ENCODE measurements around the gene COPRS. TPM values are rescaled to one million over a fixed set of nuclear protein-coding genes. Genes with fewer than 3 reads are reported as not detected.

The COPRS gene
- total RNA-seq, 2 donors from 2014 or later, result 124 to 125 TPM

DNA sequence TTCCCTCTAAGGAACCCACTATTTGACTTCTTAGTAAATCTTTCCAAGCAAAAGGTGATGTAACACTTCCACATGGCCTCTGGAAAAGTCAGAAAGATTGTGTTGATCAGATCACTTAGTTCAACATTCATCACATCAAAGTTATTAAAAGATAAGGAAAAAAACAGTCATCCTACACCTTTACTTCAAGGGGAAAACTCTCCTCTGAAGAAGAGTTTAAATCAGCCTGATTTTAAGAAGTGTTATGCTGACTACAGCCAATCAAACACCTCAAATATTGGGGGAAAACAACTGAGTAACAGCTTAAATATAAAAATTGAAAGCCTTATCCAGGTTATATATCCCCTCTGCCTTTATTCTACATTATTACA is 19.6 kb upstream of the COPRS start:
- no peak for DNase-seq (ENCODE audit: low spot score)
- H3K4me1 ChIP-seq (replicated peaks), result peaks cover 6% of the 10 kb centered on the region
- H3K27me3 ChIP-seq (replicated peaks; ENCODE audit: insufficient read depth), result no peaks in the 10 kb centered on the region
- intact Hi-C loops (cut with DNase I), result no loop called here
- TF ChIP-seq POLR2AphosphoS5 (IDR thresholded peaks at IDR 0.05) (no peak), POLR2A (IDR thresholded peaks at IDR 0.05) (no peak)
- TF ChIP-seq, protein P1, sequence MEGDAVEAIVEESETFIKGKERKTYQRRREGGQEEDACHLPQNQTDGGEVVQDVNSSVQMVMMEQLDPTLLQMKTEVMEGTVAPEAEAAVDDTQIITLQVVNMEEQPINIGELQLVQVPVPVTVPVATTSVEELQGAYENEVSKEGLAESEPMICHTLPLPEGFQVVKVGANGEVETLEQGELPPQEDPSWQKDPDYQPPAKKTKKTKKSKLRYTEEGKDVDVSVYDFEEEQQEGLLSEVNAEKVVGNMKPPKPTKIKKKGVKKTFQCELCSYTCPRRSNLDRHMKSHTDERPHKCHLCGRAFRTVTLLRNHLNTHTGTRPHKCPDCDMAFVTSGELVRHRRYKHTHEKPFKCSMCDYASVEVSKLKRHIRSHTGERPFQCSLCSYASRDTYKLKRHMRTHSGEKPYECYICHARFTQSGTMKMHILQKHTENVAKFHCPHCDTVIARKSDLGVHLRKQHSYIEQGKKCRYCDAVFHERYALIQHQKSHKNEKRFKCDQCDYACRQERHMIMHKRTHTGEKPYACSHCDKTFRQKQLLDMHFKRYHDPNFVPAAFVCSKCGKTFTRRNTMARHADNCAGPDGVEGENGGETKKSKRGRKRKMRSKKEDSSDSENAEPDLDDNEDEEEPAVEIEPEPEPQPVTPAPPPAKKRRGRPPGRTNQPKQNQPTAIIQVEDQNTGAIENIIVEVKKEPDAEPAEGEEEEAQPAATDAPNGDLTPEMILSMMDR (IDR thresholded peaks at IDR 0.05), result no peak
- H3K4me3 ChIP-seq, result no peak overlapping the region
- no peaks in the 10 kb centered on the region for H3K9me3 ChIP-seq
- H3K36me3 ChIP-seq, result no peaks in the 10 kb centered on the region
- peak overlapping the region; percentile 53 to 81 for H3K27ac ChIP-seq

DNA sequence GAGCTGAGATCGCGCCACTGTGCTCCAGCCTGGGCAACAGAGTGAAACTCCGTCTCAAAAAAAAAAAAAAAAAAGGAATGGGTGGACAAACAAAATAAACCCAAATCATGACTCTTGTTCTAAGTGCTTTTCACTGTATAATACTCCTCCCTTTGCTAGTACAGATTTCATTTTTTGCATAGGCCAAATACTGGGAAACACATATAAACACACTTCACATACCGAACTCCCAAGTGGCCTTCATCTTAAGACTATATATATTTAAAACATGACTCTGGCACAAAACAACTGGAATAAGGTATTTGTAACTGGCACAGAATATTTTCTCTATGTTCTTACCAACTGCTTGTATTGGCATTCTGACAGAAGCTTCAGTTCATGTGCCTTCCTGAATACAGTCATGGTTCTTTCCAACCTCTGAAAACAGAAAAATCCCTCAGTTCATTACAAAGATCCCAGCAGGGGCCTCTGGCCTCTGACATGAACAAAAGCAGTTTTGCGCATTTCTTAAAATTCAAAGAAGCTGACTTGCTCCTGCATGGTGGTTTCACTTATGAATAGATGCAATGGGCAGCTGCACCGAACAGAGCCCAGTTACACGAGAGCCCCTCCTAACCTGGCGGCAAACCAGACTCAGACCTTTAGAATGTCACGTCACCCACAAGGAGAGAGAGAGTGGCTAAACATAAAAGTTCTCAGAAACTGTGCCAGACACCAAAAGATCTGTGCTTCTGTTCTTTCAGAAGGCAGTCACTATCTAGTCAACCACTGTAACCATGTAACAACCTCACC is 19.1 kb upstream of the COPRS start:
- Histone ChIP-seq H3K4me1 (replicated peaks) (peaks cover 6% of the 10 kb centered on the region), H3K4me3 (peak overlapping the region in 1 of 2 donors; percentile 0), H3K9me3 (no peaks in the 10 kb centered on the region), H3K36me3 (peaks cover 0 to 3% of the 10 kb centered on the region in 2 donors), H3K27me3 (replicated peaks; ENCODE audit: insufficient read depth) (no peaks in the 10 kb centered on the region), H3K27ac (peak overlapping the region; percentile 53 to 81)
- intact Hi-C loops (cut with DNase I), result no loop called here
- WGBS, result 64% methylated on average over 9 of the region's 9 CpGs
- TF ChIP-seq POLR2AphosphoS5 (IDR thresholded peaks at IDR 0.05), result no peak
- TF ChIP-seq, protein P1 (IDR thresholded peaks at IDR 0.05), result no peak
- no peak for TF ChIP-seq POLR2A (IDR thresholded peaks at IDR 0.05)
- peak; percentile 35 for DNase-seq (ENCODE audit: low spot score)

DNA sequence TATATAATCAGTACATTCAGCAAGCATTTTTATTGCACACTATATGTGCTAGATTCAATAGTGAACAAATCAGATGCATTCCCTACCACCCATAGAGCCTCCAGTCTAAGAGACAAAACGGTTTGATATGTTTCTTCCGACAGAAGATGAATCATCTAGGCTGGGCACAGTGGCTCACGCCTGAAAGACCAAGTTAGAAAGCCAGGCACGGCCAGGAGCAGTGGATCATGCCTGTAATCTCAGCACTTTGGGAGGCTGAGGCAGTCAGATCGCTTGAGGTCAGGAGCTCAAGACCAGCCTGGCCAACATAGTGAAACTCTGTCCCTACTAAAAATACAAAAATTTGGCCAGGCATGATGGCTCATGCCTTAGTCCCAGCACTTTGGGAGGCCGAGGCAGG is 18.3 kb upstream of the COPRS start:
- Histone ChIP-seq H3K36me3 (peaks cover 0 to 10% of the 10 kb centered on the region in 2 donors), H3K4me3 (no peak overlapping the region), H3K27ac (peak overlapping the region; percentile 53 to 81), H3K4me1 (replicated peaks) (peaks cover 6% of the 10 kb centered on the region), H3K27me3 (replicated peaks; ENCODE audit: insufficient read depth) (no peaks in the 10 kb centered on the region), H3K9me3 (no peaks in the 10 kb centered on the region)
- intact Hi-C loops (cut with DNase I), result no loop called here
- no peak for DNase-seq (ENCODE audit: low spot score)
- TF ChIP-seq POLR2AphosphoS5 (IDR thresholded peaks at IDR 0.05), result no peak
- TF ChIP-seq POLR2A (IDR thresholded peaks at IDR 0.05), result no peak
- TF ChIP-seq, protein P1 (IDR thresholded peaks at IDR 0.05), result no peak
- WGBS, result 85% methylated on average over 6 of the region's 6 CpGs

DNA sequence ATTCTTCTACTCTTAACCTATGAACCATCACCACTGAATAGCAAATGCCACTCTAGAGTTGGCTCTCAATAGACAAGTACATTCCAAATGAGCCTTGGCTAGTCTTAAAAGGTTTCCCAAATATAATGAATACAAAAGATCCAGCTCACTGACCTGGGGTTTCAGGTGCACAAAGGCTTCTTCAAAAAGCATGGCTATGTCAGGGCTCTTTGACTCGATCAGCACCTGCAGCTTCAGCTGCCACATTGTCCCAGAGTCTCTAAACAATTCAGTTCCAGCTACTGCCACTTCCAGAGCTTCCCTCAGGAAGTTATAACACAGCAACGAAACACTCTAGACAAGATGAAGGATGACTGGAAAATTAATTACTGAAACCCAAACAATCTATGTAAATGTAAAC is 16.0 kb upstream of the COPRS start:
- peaks cover 0 to 14% of the 10 kb centered on the region in 2 donors for H3K36me3 ChIP-seq
- TF ChIP-seq POLR2AphosphoS5 (IDR thresholded peaks at IDR 0.05) (no peak), POLR2A (IDR thresholded peaks at IDR 0.05) (no peak)
- TF ChIP-seq, protein P1 (IDR thresholded peaks at IDR 0.05), result no peak
- intact Hi-C loops (cut with DNase I), result no loop called here
- H3K27me3 ChIP-seq (replicated peaks; ENCODE audit: insufficient read depth), result no peaks in the 10 kb centered on the region
- no peak overlapping the region for H3K27ac ChIP-seq
- no peak overlapping the region for H3K4me3 ChIP-seq
- H3K4me1 ChIP-seq (replicated peaks), result no peaks in the 10 kb centered on the region
- DNase-seq (ENCODE audit: low spot score), result no peak
- no peaks in the 10 kb centered on the region for H3K9me3 ChIP-seq
- WGBS, result 57% methylated on average over 2 of the region's 2 CpGs

Data from prostate gland (tissue), 2 donors.